ENCODE data around the gene IL18RAP. TPM values are rescaled to one million over a fixed set of nuclear protein-coding genes. Genes with fewer than 3 reads are reported as not detected.

The IL18RAP gene
- total and polyA plus RNA-seq, 2 experiments from 2014 or later: 0.40 TPM; not detected in 1

GRCh38 chr2:102386004-102386403 lies 37.0 kb upstream of the IL18RAP start:
- no peaks in the 10 kb centered on the region for H3K79me2 ChIP-seq
- DNase-seq (ENCODE audit: low spot score): no peak
- no peaks in the 10 kb centered on the region for H3K9me2 ChIP-seq (replicated peaks; ENCODE audit: insufficient read depth)
- H3K4me2 ChIP-seq: no peak overlapping the region
- 88% methylated on average over 3 of the region's 3 CpGs for WGBS (ENCODE audit: low lambda C conversion rate, missing lambda C conversion rate)
- H3K4me1 ChIP-seq (ENCODE audit: insufficient read depth): no peaks in the 10 kb centered on the region
- H2AFZ ChIP-seq: no peak overlapping the region
- H4K20me1 ChIP-seq (ENCODE audit: insufficient read depth, poor library complexity, severe bottlenecking): no peaks in the 10 kb centered on the region
- H3K9me3 ChIP-seq (ENCODE audit: low read depth): no peaks in the 10 kb centered on the region
- no peak overlapping the region for H3K27ac ChIP-seq
- H3K27me3 ChIP-seq: no peaks in the 10 kb centered on the region
- no peaks in the 10 kb centered on the region for H3K36me3 ChIP-seq (replicated peaks; ENCODE audit: insufficient read depth, low read depth)
- TF ChIP-seq EZH2 (IDR thresholded peaks at IDR 0.05; ENCODE audit: borderline replicate concordance) (no peak), CTCF (IDR thresholded peaks at IDR 0.05; ENCODE audit: poor library complexity) (no peak)
- H3K4me3 ChIP-seq: no peak overlapping the region

GRCh38 chr2:102386867-102387541 lies 36.0 kb upstream of the IL18RAP start:
- no peak overlapping the region for H3K27ac ChIP-seq
- H3K9me3 ChIP-seq (ENCODE audit: low read depth): no peaks in the 10 kb centered on the region
- no peak overlapping the region for H3K4me3 ChIP-seq
- no peak overlapping the region for H3K4me2 ChIP-seq
- 87% methylated on average over 3 of the region's 3 CpGs for WGBS (ENCODE audit: low lambda C conversion rate, missing lambda C conversion rate)
- H4K20me1 ChIP-seq (ENCODE audit: insufficient read depth, poor library complexity, severe bottlenecking): no peaks in the 10 kb centered on the region
- no peak for DNase-seq (ENCODE audit: low spot score)
- no peak for TF ChIP-seq EZH2 (IDR thresholded peaks at IDR 0.05; ENCODE audit: borderline replicate concordance)
- no peak for TF ChIP-seq CTCF (IDR thresholded peaks at IDR 0.05; ENCODE audit: poor library complexity)
- TF ChIP-seq EZH2phosphoT487 (IDR thresholded peaks at IDR 0.05; ENCODE audit: low read depth, severe bottlenecking, unreplicated experiment): no peak
- H2AFZ ChIP-seq: no peak overlapping the region
- H3K27me3 ChIP-seq: no peaks in the 10 kb centered on the region
- H3K9me2 ChIP-seq (replicated peaks; ENCODE audit: insufficient read depth): no peaks in the 10 kb centered on the region
- no peaks in the 10 kb centered on the region for H3K79me2 ChIP-seq
- no peaks in the 10 kb centered on the region for H3K36me3 ChIP-seq (replicated peaks; ENCODE audit: insufficient read depth, low read depth)
- H3K4me1 ChIP-seq (ENCODE audit: insufficient read depth): no peaks in the 10 kb centered on the region

- Histone ChIP-seq H3K4me2 (no peak overlapping the region), H3K27me3 (no peaks in the 10 kb centered on the region), H3K4me1 (ENCODE audit: insufficient read depth) (no peaks in the 10 kb centered on the region), H3K79me2 (no peaks in the 10 kb centered on the region), H4K20me1 (ENCODE audit: insufficient read depth, poor library complexity, severe bottlenecking) (no peaks in the 10 kb centered on the region), H3K9me3 (ENCODE audit: low read depth) (no peaks in the 10 kb centered on the region), H3K4me3 (no peak overlapping the region), H3K27ac (no peak overlapping the region), H3K9me2 (replicated peaks; ENCODE audit: insufficient read depth) (no peaks in the 10 kb centered on the region), H2AFZ (no peak overlapping the region), H3K36me3 (replicated peaks; ENCODE audit: insufficient read depth, low read depth) (no peaks in the 10 kb centered on the region)
- TF ChIP-seq CTCF (IDR thresholded peaks at IDR 0.05; ENCODE audit: poor library complexity) (no peak), EZH2phosphoT487 (IDR thresholded peaks at IDR 0.05; ENCODE audit: low read depth, severe bottlenecking, unreplicated experiment) (no peak), EZH2 (IDR thresholded peaks at IDR 0.05; ENCODE audit: borderline replicate concordance) (no peak)
- 89% methylated on average over 7 of the region's 7 CpGs for WGBS (ENCODE audit: low lambda C conversion rate, missing lambda C conversion rate)
- no peak for DNase-seq (ENCODE audit: low spot score)
Observed at GRCh38 chr2:102387763-102388546, 35.0 kb upstream of the IL18RAP start.
